ENCODE measurements around the gene KRT72.

DNA sequence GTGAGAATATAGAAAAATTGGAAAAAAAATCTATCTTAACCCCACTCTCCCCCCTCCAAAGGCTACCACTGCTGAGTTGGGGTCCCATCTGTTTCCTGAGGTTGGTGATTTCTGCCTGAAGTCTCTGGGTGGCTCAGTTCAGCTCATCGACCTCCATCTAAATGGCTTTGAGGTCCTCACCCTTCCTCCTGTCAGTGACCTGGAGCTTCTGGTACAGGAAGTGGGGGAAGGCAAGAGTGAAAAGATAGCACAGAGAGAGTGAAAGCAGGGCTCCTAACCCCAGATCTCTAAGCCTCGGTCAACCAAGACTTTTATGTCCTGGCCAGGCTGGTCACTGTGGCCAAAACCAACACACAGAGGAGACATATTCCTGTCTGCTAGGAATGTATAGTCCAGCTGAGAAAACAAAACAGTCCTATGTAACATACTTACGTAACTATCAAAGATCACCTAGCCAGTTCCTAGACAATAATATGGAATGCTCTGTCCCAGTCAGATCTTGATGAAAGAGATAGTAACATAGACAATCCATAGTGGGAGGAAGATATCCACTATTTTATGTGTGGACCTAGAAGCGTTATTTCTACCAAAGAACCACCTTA lies 29.4 kb upstream of the KRT72 start:
- TF ChIP-seq CTCF (IDR thresholded peaks at IDR 0.05; ENCODE audit: extremely low read depth in 1 of 2, insufficient read depth in 1 of 2, low read depth in 1 of 2, low read length in 2 of 2) (no peak), MAX (IDR thresholded peaks at IDR 0.05; ENCODE audit: insufficient read depth, insufficient read length) (no peak), EZH2 (IDR thresholded peaks at IDR 0.05; ENCODE audit: borderline replicate concordance, low read depth, low read length, severe bottlenecking) (no peak), POLR2A (IDR thresholded peaks at IDR 0.05; ENCODE audit: low read depth, low read length) (no peak), POLR2AphosphoS5 (IDR thresholded peaks at IDR 0.05; ENCODE audit: insufficient read depth, low read depth, low read length) (no peak)
